ENCODE measurements around the gene MICAL3.
"Not testable (repeated sequence)": the region's sequence is repeated elsewhere in the genome, so short reads cannot be mapped to it uniquely, and the experiment has no call there.

GRCh38 chr22:17876878-17877855 is 147.2 kb downstream of the MICAL3 start:
- TF ChIP-seq ELF4 (IDR thresholded peaks at IDR 0.05); L3MBTL2 (conservative IDR thresholded peaks at IDR 0.05); FOXK2 (IDR thresholded peaks at IDR 0.05); NFRKB (IDR thresholded peaks at IDR 0.05); SP1 (IDR thresholded peaks at IDR 0.05); HDGF (IDR thresholded peaks at IDR 0.05; ENCODE audit: borderline replicate concordance); TARDBP (IDR thresholded peaks at IDR 0.05); BHLHE40 (IDR thresholded peaks at IDR 0.05; ENCODE audit: borderline replicate concordance); ZNF384 (IDR thresholded peaks at IDR 0.05); FOXA1 (IDR thresholded peaks at IDR 0.05): not testable (repeated sequence)
